ENCODE results near the gene MYBBP1A.
"Not testable (repeated sequence)": the region's sequence is repeated elsewhere in the genome, so short reads cannot be mapped to it uniquely, and the experiment has no call there.

Gene MYBBP1A

DNA sequence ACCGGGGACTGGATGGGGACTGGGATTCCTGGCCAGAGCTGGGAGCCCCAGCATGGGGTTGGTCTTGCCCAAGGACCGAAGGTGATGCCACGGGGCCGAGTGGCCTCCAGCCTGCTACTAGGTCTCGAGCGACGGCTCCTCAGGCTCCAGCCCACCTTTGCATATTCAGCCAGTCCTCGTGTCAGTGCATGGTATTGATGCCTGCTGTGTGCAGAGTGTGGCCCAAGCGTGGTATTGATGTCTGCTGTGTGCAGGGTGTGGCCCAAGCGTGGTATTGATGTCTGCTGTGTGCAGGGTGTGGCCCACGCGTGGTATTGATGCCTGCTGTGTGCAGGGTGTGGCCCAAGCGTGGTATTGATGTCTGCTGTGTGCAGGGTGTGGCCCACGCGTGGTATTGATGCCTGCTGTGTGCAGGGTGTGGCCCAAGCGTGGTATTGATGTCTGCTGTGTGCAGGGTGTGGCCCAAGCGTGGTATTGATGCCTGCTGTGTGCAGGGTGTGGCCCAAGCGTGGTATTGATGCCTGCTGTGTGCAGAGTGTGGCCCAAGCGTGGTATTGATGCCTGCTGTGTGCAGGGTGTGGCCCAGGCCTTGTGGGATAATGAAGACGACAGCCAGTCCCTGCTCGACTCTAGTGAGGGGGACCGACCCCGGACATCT is 40.6 kb upstream of the MYBBP1A start:
- not testable (repeated sequence) for H2AFZ ChIP-seq (ENCODE audit: low read depth, low read length); H3K9me3 ChIP-seq (ENCODE audit: low read length); H3K36me3 ChIP-seq (ENCODE audit: insufficient read depth, low read length); H3K4me3 ChIP-seq (ENCODE audit: low read length)
- Histone ChIP-seq H3K4me1 (ENCODE audit: insufficient read depth, low read length) (peaks cover 10% of the 10 kb centered on the region), H3K27me3 (ENCODE audit: insufficient read depth, low read length) (peaks cover 54% of the 10 kb centered on the region)

DNA sequence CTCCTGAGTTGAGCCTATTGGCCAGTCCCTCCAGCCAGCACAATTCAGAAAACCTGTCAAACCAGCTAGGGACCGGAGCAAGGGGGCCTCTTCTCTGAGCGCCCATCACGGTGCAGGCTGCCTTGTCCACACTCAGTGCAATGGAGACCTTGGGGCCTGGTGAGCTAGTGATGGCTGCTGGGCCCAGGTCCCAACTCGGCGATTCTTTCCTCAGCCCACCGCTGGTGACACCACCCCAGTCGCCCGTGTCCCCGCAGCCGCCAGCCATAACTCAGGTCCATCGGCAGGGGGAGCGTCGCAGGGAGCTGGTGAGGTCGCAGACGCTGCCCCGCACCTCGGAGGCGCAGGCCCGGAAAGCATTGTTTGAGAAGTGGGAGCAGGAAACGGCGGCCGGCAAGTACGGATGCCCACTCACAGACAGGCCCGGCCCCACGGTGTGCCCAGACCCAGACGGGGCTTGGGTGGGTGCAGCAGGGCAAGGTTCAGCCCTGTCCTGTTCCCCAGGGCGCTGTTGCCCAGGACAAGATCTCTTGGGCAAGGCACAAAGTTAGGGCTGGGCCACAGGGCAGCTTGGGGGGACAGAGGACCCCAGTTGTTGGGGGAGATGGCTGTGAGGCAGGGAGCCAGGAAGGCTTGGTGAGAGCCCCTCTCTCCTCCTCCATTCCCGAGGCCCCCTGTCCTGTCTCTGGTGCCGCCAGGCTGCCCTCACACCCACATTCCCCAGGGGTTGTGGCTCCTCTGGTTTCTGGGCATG is 39.9 kb upstream of the MYBBP1A start:
- Histone ChIP-seq H2AFZ (ENCODE audit: low read depth, low read length) (no peak overlapping the region), H3K9me3 (ENCODE audit: low read length) (no peaks in the 10 kb centered on the region), H3K36me3 (ENCODE audit: insufficient read depth, low read length) (no peaks in the 10 kb centered on the region), H3K27me3 (ENCODE audit: insufficient read depth, low read length) (peaks cover 54% of the 10 kb centered on the region), H3K4me3 (ENCODE audit: low read length) (no peak overlapping the region), H3K4me1 (ENCODE audit: insufficient read depth, low read length) (peaks cover 6% of the 10 kb centered on the region)

DNA sequence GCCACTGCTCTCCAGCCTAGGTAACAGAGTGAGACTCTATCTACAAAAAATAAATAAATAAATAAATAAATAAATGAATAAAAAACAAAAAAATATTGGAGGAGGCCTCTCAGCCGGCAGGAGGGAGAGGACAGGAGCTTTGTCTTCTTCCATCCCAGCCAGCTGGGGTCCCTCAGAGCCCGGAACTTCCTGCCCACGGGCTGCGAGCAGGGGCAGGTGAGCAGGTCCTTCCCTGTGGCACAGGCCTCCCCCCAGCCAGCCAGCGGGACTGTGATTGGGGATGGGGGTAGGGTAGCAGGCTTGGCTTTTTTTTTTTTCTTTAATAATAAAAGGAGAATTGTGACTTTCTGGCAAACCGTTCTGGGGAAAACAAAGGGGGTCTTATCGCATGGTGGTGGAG is 39.2 kb upstream of the MYBBP1A start:
- Histone ChIP-seq H3K36me3 (ENCODE audit: insufficient read depth, low read length) (no peaks in the 10 kb centered on the region), H3K4me3 (ENCODE audit: low read length) (no peak overlapping the region), H3K4me1 (ENCODE audit: insufficient read depth, low read length) (no peaks in the 10 kb centered on the region), H2AFZ (ENCODE audit: low read depth, low read length) (no peak overlapping the region), H3K9me3 (ENCODE audit: low read length) (no peaks in the 10 kb centered on the region), H3K27me3 (ENCODE audit: insufficient read depth, low read length) (peaks cover 49% of the 10 kb centered on the region)

DNA sequence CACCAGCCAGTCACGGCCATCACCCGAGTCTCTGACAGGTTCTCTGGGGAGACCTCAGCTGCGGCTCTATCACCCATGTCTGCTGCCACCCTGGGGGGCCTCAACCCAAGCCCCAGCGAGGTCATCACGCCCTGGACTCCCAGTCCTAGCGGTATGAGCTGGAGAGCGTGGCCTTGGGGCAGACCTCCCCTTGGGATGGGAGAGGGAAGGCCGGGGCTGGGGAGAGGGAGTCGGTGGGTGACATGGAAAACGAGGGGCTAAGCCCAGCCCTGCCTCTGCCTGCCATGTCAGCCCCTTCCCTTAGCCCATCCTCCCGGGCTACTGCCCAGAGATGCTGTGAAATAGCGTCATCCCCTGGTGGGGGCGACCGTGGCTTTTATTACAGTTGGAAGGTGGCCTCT is 37.8 kb upstream of the MYBBP1A start:
- Histone ChIP-seq H3K9me3 (ENCODE audit: low read length) (no peaks in the 10 kb centered on the region), H3K36me3 (ENCODE audit: insufficient read depth, low read length) (no peaks in the 10 kb centered on the region), H2AFZ (ENCODE audit: low read depth, low read length) (no peak overlapping the region), H3K4me1 (ENCODE audit: insufficient read depth, low read length) (no peaks in the 10 kb centered on the region), H3K4me3 (ENCODE audit: low read length) (no peak overlapping the region), H3K27me3 (ENCODE audit: insufficient read depth, low read length) (peaks cover 53% of the 10 kb centered on the region)

DNA sequence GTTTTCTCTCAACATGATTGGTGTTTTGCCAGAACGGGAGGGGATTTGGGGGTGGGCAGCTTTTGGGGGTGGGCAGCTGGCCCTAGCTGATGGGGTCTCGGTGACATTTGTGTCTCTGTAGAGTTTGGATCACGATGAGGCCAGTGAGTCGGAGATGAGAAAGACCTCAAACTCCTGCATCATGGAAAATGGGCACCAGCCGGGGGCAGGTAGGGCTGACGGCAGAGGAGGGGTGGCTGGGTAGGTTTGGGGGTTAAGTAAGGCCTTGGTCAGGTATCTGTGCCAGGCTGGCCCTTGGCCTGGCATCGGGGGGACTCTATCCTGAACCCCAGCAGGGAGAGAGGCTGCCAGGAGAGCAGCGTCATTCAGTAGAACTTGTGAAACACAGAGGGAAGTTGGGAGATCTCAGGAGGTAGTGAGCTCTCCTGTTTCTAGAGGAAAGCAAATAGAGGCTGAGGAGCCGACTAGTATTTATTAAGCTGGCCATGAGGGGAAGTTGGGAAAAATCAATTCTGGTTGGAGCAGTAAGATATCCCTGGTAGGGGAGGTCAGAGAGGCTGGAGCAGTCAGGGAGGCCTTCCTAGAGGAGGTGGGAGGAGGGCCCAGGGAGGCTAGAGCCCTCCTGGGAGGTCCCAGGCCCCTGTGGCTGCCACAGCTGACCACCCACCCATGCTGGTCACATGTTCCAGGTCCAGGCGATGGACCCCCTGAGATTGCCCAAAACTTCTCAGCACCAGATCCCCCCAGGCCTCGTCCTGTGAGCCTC is 37.2 kb upstream of the MYBBP1A start:
- H2AFZ ChIP-seq (ENCODE audit: low read depth, low read length) = no peak overlapping the region

DNA sequence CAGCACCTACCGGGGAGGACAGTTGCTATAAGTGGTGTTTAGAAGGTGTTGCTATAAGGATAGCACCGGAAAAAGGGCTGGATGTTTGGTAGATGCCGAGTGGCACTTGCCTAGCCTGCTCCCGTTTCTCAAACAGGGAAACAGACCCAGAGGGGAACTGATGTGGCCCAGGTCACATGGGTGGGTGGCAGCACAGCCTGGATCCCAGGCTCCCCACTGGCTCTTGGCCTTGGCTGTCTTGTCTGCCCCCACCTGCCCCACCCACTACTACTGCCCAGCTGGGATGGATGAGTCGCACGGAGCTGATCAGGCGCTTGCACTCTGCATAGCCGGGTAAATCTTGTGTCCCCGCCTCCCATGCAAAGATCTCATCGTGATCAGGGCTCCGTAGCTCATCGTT is 36.3 kb upstream of the MYBBP1A start:
- no peak overlapping the region for H3K4me3 ChIP-seq (ENCODE audit: low read length)
- H3K4me1 ChIP-seq (ENCODE audit: insufficient read depth, low read length) = no peaks in the 10 kb centered on the region
- H3K27me3 ChIP-seq (ENCODE audit: insufficient read depth, low read length) = peaks cover 58% of the 10 kb centered on the region
- H2AFZ ChIP-seq (ENCODE audit: low read depth, low read length) = no peak overlapping the region
- no peaks in the 10 kb centered on the region for H3K9me3 ChIP-seq (ENCODE audit: low read length)
- no peaks in the 10 kb centered on the region for H3K36me3 ChIP-seq (ENCODE audit: insufficient read depth, low read length)

More for the DNA sequence above, 37.2 kb upstream of the MYBBP1A start:
- no peaks in the 10 kb centered on the region for H3K4me1 ChIP-seq (ENCODE audit: insufficient read depth, low read length)
- peaks cover 54% of the 10 kb centered on the region for H3K27me3 ChIP-seq (ENCODE audit: insufficient read depth, low read length)
- H3K36me3 ChIP-seq (ENCODE audit: insufficient read depth, low read length) = no peaks in the 10 kb centered on the region
- no peaks in the 10 kb centered on the region for H3K9me3 ChIP-seq (ENCODE audit: low read length)
- H3K4me3 ChIP-seq (ENCODE audit: low read length) = no peak overlapping the region

DNA sequence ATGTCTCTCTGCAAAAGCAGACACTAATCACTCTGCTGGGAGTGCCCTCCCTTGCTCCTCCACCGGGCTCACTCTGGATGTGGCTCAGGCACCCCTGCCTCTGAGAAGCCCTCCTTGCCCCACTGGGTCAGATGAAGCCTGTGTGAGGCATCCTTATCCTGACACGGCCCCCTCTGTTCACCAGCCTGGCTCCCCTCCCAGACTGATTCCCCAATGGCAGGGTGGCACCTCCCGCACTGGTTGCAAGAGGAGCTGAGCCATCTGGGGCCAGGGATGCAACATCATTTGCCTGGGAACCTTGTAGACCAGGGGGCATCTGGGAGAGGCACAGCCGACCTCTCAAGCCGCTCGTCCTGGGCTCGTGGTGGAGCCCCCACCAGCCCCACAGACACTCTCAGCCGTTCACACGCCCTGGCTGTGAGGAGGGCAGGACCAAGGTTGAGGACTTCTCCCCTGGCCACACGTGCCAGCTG is 35.8 kb upstream of the MYBBP1A start:
- Histone ChIP-seq H3K9me3 (ENCODE audit: low read length) (no peaks in the 10 kb centered on the region), H3K4me1 (ENCODE audit: insufficient read depth, low read length) (no peaks in the 10 kb centered on the region), H2AFZ (ENCODE audit: low read depth, low read length) (no peak overlapping the region), H3K27me3 (ENCODE audit: insufficient read depth, low read length) (peaks cover 59% of the 10 kb centered on the region), H3K4me3 (ENCODE audit: low read length) (no peak overlapping the region), H3K36me3 (ENCODE audit: insufficient read depth, low read length) (no peaks in the 10 kb centered on the region)

DNA sequence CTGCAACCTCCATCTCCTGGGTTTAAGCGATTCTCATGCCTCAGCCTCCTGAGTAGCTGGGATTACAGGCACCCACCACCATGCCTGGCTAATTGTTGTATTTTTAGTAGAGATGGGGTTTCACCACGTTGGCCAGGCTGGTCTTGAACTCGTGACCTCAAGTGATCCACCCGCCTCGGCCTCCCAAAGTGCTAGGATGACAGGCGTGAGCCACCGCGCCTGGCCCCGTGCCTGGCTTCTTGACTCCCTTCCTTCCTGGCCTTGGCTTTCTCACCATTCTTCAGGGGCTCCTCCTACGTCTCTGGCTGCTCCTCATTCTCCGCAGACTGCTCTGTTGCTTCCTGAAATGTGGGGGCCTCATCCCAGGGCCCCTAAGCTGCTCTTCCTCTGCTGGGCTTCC is 34.9 kb upstream of the MYBBP1A start:
- H3K27me3 ChIP-seq (ENCODE audit: insufficient read depth, low read length) = peaks cover 64% of the 10 kb centered on the region
- H3K4me3 ChIP-seq (ENCODE audit: low read length); H3K9me3 ChIP-seq (ENCODE audit: low read length); H3K36me3 ChIP-seq (ENCODE audit: insufficient read depth, low read length); H2AFZ ChIP-seq (ENCODE audit: low read depth, low read length); H3K4me1 ChIP-seq (ENCODE audit: insufficient read depth, low read length): not testable (repeated sequence)

DNA sequence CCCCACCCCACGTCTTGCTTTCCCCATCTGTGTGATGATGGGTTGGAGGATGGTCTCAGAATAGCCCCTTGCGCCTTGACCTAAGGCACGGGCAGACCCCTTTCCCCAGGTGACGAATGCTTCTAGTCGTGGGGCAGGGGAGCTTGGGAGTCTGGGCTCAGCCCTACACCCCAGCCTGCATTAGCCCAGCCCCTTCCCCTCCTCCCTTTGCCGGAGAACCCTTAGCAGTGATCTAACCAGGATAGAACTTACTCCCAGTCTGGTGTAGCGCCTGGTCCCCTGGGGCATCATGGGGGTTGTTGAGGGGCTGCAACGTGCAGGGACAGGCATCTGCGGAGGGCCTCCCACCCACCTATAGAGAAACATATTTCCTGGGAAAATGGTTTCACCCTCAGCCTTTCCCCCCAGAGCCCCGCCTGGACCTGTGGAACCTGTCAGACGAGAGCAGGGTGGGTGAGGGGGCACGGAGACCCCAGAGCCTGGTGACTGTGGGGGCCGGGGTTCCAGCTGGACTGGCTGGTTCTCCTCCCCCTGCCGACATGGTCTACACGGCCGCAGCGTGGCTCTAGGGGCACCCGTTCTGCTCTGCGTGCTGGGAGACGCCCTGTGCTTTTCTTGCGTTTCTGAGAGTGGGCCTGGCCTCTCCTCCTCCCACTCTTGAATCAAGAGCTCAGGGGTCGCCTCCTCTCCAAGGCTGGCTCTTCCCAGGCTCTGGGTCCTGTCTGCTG is 33.9 kb upstream of the MYBBP1A start:
- Histone ChIP-seq H3K4me3 (ENCODE audit: low read length) (no peak overlapping the region), H3K36me3 (ENCODE audit: insufficient read depth, low read length) (no peaks in the 10 kb centered on the region), H3K4me1 (ENCODE audit: insufficient read depth, low read length) (peaks cover 3% of the 10 kb centered on the region), H3K9me3 (ENCODE audit: low read length) (no peaks in the 10 kb centered on the region), H3K27me3 (ENCODE audit: insufficient read depth, low read length) (peaks cover 73% of the 10 kb centered on the region), H2AFZ (ENCODE audit: low read depth, low read length) (no peak overlapping the region)

DNA sequence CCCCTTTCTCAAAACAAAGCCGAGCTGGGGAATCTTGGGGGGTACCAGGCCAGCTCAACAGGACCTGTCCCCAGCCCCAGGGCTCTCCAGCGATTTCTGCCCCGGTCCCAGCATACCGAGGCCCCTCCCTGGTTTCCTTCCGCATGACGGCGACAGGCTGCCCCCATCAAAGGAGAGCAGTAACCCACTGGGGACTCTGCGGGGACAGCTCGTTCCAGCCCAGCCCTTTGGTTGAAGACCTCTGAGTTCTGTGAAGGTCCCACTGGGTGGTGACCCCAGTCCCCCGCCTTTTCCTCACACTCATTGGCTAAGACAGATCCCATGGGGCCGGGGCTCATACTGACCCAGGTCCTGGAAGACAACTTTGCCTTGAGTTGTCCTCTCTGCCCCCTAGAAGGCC is 33.2 kb upstream of the MYBBP1A start:
- no peak overlapping the region for H2AFZ ChIP-seq (ENCODE audit: low read depth, low read length)
- peaks cover 80% of the 10 kb centered on the region for H3K27me3 ChIP-seq (ENCODE audit: insufficient read depth, low read length)
- peaks cover 3% of the 10 kb centered on the region for H3K4me1 ChIP-seq (ENCODE audit: insufficient read depth, low read length)
- no peaks in the 10 kb centered on the region for H3K36me3 ChIP-seq (ENCODE audit: insufficient read depth, low read length)
- no peaks in the 10 kb centered on the region for H3K9me3 ChIP-seq (ENCODE audit: low read length)
- H3K4me3 ChIP-seq (ENCODE audit: low read length) = no peak overlapping the region

DNA sequence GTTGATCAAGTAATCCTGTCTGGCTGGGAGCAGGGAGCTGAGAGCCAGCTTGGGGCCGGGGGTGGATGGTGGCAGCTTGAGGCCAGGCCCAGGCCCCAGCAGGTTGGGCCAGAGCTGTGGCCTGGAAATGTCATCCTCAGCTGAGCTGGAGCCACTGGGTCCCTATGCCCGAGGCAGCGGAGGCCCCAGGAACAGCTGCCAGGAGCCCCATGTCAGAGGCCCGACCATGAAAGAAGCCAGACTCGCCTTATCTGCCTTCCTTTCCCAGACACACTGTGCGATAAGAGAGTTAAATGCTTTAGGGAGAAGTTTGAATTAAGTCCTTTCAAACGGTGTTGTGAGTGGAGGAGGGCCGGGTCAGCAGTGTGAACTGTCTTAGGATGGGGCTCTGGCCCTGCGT is 32.6 kb upstream of the MYBBP1A start:
- no peak overlapping the region for H2AFZ ChIP-seq (ENCODE audit: low read depth, low read length)
- peaks cover 3% of the 10 kb centered on the region for H3K4me1 ChIP-seq (ENCODE audit: insufficient read depth, low read length)
- H3K36me3 ChIP-seq (ENCODE audit: insufficient read depth, low read length) = no peaks in the 10 kb centered on the region
- H3K4me3 ChIP-seq (ENCODE audit: low read length) = no peak overlapping the region
- H3K9me3 ChIP-seq (ENCODE audit: low read length) = no peaks in the 10 kb centered on the region
- H3K27me3 ChIP-seq (ENCODE audit: insufficient read depth, low read length) = peaks cover 85% of the 10 kb centered on the region

DNA sequence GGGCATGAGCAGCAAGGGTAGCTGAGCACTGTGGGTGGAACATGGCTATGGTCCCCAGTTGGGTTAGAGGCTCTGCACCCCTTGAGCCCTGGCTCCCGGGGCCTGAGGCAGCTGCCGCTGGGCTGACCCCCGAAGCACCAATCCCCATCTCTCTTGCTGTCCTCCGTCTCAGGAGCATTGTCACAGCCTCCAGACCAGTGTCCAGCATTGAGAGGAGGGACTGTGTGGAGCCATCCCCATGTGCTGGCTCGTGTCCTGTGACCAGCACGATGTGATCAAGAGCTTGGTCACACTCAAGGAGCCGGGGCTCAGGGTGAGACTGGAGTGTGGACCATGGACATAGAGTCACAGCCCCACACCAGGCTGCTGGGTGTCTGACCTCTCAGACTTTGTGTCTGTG is 32.0 kb upstream of the MYBBP1A start:
- H3K4me3 ChIP-seq (ENCODE audit: low read length) = no peak overlapping the region
- peaks cover 87% of the 10 kb centered on the region for H3K27me3 ChIP-seq (ENCODE audit: insufficient read depth, low read length)
- H3K4me1 ChIP-seq (ENCODE audit: insufficient read depth, low read length) = peaks cover 3% of the 10 kb centered on the region
- H3K36me3 ChIP-seq (ENCODE audit: insufficient read depth, low read length) = no peaks in the 10 kb centered on the region
- H2AFZ ChIP-seq (ENCODE audit: low read depth, low read length) = no peak overlapping the region
- no peaks in the 10 kb centered on the region for H3K9me3 ChIP-seq (ENCODE audit: low read length)

DNA sequence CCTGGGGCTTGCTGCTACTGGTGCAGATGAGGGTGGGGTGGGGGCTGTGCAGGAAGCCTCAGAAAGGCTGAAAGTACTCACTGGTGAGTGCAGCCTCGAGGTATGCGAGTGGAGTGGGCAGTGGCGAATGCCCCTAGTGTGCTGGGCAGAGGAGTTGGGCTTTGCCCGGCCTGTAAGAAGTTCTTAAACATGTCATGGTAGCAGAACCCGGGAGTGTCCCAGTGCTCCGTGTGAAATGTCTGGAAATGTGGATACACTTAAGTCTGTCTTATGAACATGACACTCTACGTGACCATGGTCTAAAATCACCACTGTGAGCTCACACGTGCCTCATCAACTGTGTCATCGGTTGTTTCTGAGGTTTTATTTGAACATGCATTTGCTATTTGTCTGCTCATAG is 30.9 kb upstream of the MYBBP1A start:
- H3K27me3 ChIP-seq (ENCODE audit: insufficient read depth, low read length) = peaks cover 91% of the 10 kb centered on the region
- peaks cover 3% of the 10 kb centered on the region for H3K4me1 ChIP-seq (ENCODE audit: insufficient read depth, low read length)
- no peak overlapping the region for H3K4me3 ChIP-seq (ENCODE audit: low read length)

More for the DNA sequence above, 30.9 kb upstream of the MYBBP1A start:
- Histone ChIP-seq H3K36me3 (ENCODE audit: insufficient read depth, low read length) (no peaks in the 10 kb centered on the region), H2AFZ (ENCODE audit: low read depth, low read length) (no peak overlapping the region), H3K9me3 (ENCODE audit: low read length) (no peaks in the 10 kb centered on the region)

Measured in neuron (in vitro differentiated cells).